Glutamatergic neuron (in vitro differentiated cells): ENCODE measurements around the gene ASTE1. TPM values are rescaled to one million over a fixed set of nuclear protein-coding genes. Genes with fewer than 3 reads are reported as not detected.

ENCODE experiments used
- DNase-seq: peaks from one replicate; pipeline ENCODE4 v3.0.0; 2022
- H3K27ac Mint-ChIP-seq: one replicate; pipeline ENCODE4 v1.8.0; 2020; ENCODE audit warnings: mild to moderate bottlenecking, mixed read lengths, inconsistent platforms; ENCODE audit not compliant: unreplicated experiment
- H3K27me3 Mint-ChIP-seq: one replicate; pipeline ENCODE4 v1.8.0; 2020; ENCODE audit warnings: mild to moderate bottlenecking, moderate library complexity, mixed read lengths, inconsistent platforms; ENCODE audit not compliant: unreplicated experiment
- H3K36me3 Mint-ChIP-seq: one replicate; pipeline ENCODE4 v1.8.0; 2020; ENCODE audit warnings: mild to moderate bottlenecking, mixed read lengths, inconsistent platforms; ENCODE audit not compliant: unreplicated experiment
- H3K4me1 Mint-ChIP-seq: one replicate; pipeline ENCODE4 v1.8.0; 2020; ENCODE audit warnings: mild to moderate bottlenecking, low read depth, mixed read lengths, inconsistent platforms; ENCODE audit not compliant: unreplicated experiment
- H3K4me3 Mint-ChIP-seq: one replicate; pipeline ENCODE4 v1.8.0; 2020; ENCODE audit warnings: mild to moderate bottlenecking, mixed read lengths, inconsistent platforms; ENCODE audit not compliant: unreplicated experiment
- H3K9me3 Mint-ChIP-seq: one replicate; pipeline ENCODE4 v1.8.0; 2020; ENCODE audit warnings: mild to moderate bottlenecking, moderate library complexity, mixed read lengths, inconsistent platforms; ENCODE audit not compliant: unreplicated experiment
- CTCF ChIP-seq: fragments of 200-600 bp; sonication (generic); IDR thresholded peaks from one replicate; pipeline ENCODE4 v1.5.0; 2021; ENCODE audit not compliant: partially characterized antibody, unreplicated experiment
- total RNA-seq: library from RNA; stranded (reverse); fragmentation: NEBNext Ultra II Directional; extraction: Animal tissue kit (Norgen Biotek cat#: 25700); gene quantifications from one replicate; pipeline ENCODE4 v1.2.1, GENCODE V29; 2021; ENCODE audit not compliant: unreplicated experiment

Gene ASTE1
- total RNA-seq, 1 donor from 2014 or later = 5.8 TPM

- peaks cover 3% of the 10 kb centered on the region for H3K4me1 Mint-ChIP-seq
- H3K36me3 Mint-ChIP-seq = no peaks in the 10 kb centered on the region
- no peak for DNase-seq
- H3K4me3 Mint-ChIP-seq = no peak overlapping the region
- peaks cover 3% of the 10 kb centered on the region for H3K9me3 Mint-ChIP-seq
- H3K27me3 Mint-ChIP-seq = no peaks in the 10 kb centered on the region
- no peak overlapping the region for H3K27ac Mint-ChIP-seq
- TF ChIP-seq CTCF = no peak
Measured at GRCh38 chr3:131038326-131038725, 11.7 kb upstream of the ASTE1 start.

- no peak for TF ChIP-seq CTCF
- H3K4me3 Mint-ChIP-seq = no peak overlapping the region
- H3K4me1 Mint-ChIP-seq = peaks cover 3% of the 10 kb centered on the region
- no peak for DNase-seq
- H3K36me3 Mint-ChIP-seq = no peaks in the 10 kb centered on the region
- H3K27me3 Mint-ChIP-seq = no peaks in the 10 kb centered on the region
- no peak overlapping the region for H3K27ac Mint-ChIP-seq
- peaks cover 3% of the 10 kb centered on the region for H3K9me3 Mint-ChIP-seq
Measured at GRCh38 chr3:131036986-131037385, 10.4 kb upstream of the ASTE1 start.

- no peak for TF ChIP-seq CTCF
Measured at GRCh38 chr3:131036200-131036816, 9.7 kb upstream of the ASTE1 start.

GRCh38 chr3:131033480-131034080, 7.0 kb upstream of the ASTE1 start:
- Mint-ChIP-seq H3K27ac (no peak overlapping the region), H3K27me3 (no peaks in the 10 kb centered on the region), H3K36me3 (no peaks in the 10 kb centered on the region), H3K4me3 (no peak overlapping the region), H3K9me3 (no peaks in the 10 kb centered on the region), H3K4me1 (no peaks in the 10 kb centered on the region)
- DNase-seq = no peak
- peak; percentile 88 for TF ChIP-seq CTCF

More at GRCh38 chr3:131036200-131036816, 9.7 kb upstream of the ASTE1 start:
- H3K9me3 Mint-ChIP-seq = no peaks in the 10 kb centered on the region
- no peak overlapping the region for H3K4me3 Mint-ChIP-seq
- no peak overlapping the region for H3K27ac Mint-ChIP-seq
- DNase-seq = no peak
- H3K4me1 Mint-ChIP-seq = peaks cover 3% of the 10 kb centered on the region
- H3K27me3 Mint-ChIP-seq = no peaks in the 10 kb centered on the region
- H3K36me3 Mint-ChIP-seq = no peaks in the 10 kb centered on the region

- no peak overlapping the region for H3K4me3 Mint-ChIP-seq
Measured at GRCh38 chr3:131031660-131032059, 5.0 kb upstream of the ASTE1 start.

More at GRCh38 chr3:131031660-131032059, 5.0 kb upstream of the ASTE1 start:
- H3K27me3 Mint-ChIP-seq = no peaks in the 10 kb centered on the region
- DNase-seq = no peak
- no peaks in the 10 kb centered on the region for H3K4me1 Mint-ChIP-seq
- no peak for TF ChIP-seq CTCF
- H3K27ac Mint-ChIP-seq = no peak overlapping the region
- no peaks in the 10 kb centered on the region for H3K9me3 Mint-ChIP-seq
- H3K36me3 Mint-ChIP-seq = no peaks in the 10 kb centered on the region
